Cerebellar nuclear complex (tissue), 1 donor: ENCODE measurements around the gene ALDH1A3.

ENCODE experiments used
- DNase-seq, 2 experiments: peaks; one replicate each; lab custom pipeline; 2025; lab: John Stamatoyannopoulos, UW

Gene ALDH1A3

GRCh38 chr15:100881573-100882336 lies 2.1 kb downstream of the ALDH1A3 start:
- no peak for DNase-seq

GRCh38 chr15:100885116-100885515 lies 5.5 kb downstream of the ALDH1A3 start:
- DNase-seq: no peak

DNA sequence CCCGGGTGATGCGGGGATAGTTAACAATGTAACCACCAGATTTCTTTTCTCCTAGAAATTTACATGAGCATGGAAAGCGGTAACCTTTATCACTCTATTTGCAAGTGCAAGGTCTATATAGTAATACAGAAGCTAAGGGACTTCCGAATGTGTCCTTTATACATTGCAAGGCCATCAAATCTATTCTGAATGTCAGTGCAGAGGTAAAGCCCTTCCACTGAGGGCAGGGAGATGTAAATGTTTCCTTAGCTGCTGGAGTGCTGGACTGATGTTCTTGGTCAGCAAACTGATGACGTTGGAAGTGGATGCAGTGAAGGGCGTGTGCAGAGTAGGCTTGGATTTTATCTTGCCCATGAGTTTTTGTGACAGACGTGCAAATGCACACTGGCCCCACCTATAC lies 6.2 kb downstream of the ALDH1A3 start:
- no peak for DNase-seq

- DNase-seq: no peak
Observed at GRCh38 chr15:100887211-100887913, 7.7 kb downstream of the ALDH1A3 start.

DNA sequence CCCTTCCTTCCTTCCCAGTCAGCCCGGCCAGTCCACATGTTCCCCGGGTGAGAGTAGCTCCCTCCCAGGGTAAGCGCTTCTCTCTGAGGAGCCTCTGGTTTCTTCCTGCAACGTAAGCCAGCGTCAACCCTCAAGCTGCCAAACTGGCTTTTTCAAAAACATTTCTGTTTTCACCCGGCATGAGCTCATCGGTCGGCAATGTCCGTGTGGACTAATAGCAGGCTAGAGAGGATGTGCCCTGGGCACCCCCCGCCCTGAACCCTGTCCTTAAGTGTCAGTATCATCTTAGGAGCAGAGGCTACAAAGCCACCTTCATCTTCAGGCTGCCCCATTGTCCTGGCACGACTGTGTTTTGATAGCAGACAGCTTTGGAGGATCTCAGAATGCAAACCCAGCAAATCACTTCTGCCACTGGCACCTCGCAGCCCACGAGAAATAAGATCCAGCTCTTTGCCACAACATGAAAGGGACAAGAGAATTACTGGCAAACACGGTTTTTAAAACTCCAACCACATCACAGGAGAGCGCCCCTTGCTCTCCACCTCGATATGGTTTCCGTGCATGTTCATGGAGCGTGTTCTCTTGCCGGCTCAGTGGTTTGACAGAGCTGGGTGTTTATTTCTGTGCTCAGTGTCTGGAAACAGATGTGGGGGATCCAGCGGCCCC lies 9.9 kb downstream of the ALDH1A3 start:
- DNase-seq: no peak

- no peak for DNase-seq
Observed at GRCh38 chr15:100890051-100890720, 10.6 kb downstream of the ALDH1A3 start.

- no peak for DNase-seq
Observed at GRCh38 chr15:100890850-100891249, 11.2 kb downstream of the ALDH1A3 start.

GRCh38 chr15:100891307-100892012 lies 11.8 kb downstream of the ALDH1A3 start:
- no peak for DNase-seq

- no peak for DNase-seq
Observed at GRCh38 chr15:100892013-100892355, 12.4 kb downstream of the ALDH1A3 start.

GRCh38 chr15:100893261-100893963 lies 13.8 kb downstream of the ALDH1A3 start:
- DNase-seq: no peak

DNA sequence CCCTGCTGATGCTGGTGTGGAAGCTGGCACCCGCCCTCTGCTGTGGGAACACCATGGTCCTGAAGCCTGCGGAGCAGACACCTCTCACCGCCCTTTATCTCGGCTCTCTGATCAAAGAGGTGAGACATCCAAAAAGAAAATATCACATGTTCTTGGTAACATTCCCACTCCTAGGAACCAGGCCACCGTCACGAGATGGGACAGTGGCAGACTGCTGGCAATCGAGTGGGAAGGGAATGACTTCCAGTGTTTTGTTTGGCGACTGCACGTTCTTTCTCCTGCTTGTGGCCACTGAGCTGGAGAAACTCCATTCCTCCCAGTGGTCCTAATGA lies 14.3 kb downstream of the ALDH1A3 start:
- DNase-seq: no peak

- no peak for DNase-seq
Observed at GRCh38 chr15:100895721-100896120, 16.1 kb downstream of the ALDH1A3 start.

GRCh38 chr15:100897221-100898151 lies 17.9 kb downstream of the ALDH1A3 start:
- DNase-seq: no peak

DNA sequence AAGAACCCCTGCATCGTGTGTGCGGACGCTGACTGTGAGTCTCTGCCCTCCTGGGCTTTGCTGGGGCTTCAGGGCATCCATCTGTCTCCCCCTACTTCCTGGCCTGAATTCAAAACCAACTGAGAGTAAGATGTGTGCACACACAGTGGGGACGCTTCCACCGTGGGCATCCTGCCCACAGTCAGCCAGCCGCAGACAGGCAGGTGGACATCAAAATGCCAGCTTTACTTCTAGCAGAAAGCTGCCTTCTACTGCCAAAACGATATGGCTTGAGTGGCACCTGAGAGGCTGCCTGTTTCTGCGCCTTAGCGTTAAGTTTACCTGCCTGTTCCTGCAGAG lies 18.5 kb downstream of the ALDH1A3 start:
- DNase-seq: no peak

DNA sequence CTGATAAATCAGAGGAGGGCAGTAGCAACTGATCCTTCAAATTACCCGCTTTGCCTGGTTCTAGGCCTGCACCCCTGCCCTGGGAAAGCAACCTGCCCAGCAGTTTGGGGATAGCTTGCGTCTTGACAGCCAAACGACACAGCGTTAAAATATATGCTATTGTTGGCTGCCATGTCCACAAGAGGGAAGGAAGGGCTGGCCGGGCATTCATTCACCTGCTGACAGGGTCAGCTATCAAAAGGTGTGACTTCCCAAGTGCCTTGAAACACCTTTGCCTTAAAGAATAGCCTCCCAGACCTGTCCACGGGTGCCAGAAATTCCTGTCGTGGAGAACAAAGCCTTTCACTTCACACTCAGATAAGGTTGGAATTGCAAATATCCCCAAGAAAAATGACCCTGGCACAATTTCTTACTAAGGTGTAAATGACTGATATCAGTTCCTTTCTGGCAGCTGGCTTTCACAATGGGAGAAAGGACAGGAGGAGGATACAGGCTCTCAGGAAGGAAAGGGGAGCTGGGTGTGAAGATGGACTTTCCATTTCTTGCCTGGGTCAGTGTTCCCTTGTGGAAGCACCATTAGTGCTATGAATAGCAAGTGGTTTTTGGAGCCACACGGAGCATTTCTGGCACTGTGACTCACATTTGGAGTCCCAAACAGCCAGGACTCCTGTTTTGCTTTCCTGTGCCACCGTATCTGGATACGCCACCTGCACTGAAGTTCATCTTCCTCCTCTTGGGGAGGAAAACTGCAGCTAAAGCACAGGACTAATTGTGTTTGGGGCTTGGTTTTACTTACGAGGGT lies 19.2 kb downstream of the ALDH1A3 start:
- DNase-seq: no peak

DNA sequence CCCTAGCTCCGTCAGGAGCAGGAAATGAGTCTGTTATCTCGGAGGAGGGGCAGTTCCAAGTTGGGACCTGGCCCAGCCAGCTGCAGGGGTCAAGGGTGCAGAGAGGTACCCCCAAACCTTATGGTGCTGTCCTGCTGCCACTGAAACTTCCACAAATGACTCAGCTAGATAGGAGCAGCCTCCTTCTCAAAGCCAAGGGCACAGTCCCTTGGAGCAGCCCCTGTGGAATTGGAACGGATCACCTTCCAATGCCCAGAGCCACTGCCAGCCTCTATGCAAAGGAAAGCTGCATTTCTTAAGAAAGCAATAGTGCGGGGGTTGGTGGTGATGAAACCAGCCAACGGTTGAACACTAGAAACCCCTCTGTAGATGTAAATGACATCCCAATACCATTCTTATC lies 20.0 kb downstream of the ALDH1A3 start:
- no peak for DNase-seq

DNA sequence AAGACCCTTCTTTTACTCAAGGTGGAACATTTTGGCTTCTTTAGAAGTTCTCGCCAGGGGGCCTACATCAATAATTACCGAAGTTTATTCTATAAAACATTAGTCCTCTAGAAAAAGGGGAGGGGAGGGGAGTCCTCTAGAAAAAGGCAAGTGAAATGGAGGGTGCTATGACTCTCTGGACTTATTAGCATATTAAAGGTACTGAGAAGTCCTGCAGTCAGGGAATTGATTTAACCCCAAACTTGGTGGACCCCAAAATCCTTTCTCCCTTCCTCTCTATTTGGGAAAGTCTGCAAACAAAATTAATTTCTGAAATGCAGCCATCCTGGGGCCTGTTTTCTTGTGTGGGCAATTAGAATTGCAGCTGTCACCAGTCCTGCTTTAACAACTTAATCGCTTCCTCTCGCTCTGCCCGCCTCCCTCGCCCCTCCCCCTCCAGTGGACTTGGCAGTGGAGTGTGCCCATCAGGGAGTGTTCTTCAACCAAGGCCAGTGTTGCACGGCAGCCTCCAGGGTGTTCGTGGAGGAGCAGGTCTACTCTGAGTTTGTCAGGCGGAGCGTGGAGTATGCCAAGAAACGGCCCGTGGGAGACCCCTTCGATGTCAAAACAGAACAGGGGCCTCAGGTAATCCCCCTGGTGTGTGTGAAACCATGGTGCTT lies 20.6 kb downstream of the ALDH1A3 start:
- DNase-seq: no peak

- no peak for DNase-seq
Observed at GRCh38 chr15:100900795-100901169, 21.2 kb downstream of the ALDH1A3 start.

GRCh38 chr15:100901296-100901695 lies 21.7 kb downstream of the ALDH1A3 start:
- DNase-seq: no peak
